GM12878 (cell line): ENCODE data around the gene SPATA32. TPM values are rescaled to one million over a fixed set of nuclear protein-coding genes. Genes with fewer than 3 reads are reported as not detected.
A peak's percentile ranks its signal among the peaks of the same experiment; 100 is the strongest.

Experiments used
- ATAC-seq: fragments of 200-7000 bp; cut with Tn5 transposase; 3 replicates; pipeline ENCODE4 v1.9.1; 2020; ENCODE audit warnings: mild to moderate bottlenecking, moderate library complexity
- BruUV-seq: library from RNA; stranded (reverse); fragments of 400-500 nt; replicated peaks from 2 replicates; lab custom pipeline; 2021; lab: Mats Ljungman, UMichigan
- CTCF ChIA-PET: fragments of 300-600 bp; sonication (Branson Sonifier 250); formaldehyde crosslinking; extraction: SDS; loops from one replicate; lab custom pipeline; 2021; ENCODE audit warnings: inconsistent platforms; lab: Yijun Ruan, JAX
- POLR2A ChIA-PET: fragments of 350-600 bp; formaldehyde crosslinking; extraction: SDS; loops from one replicate; lab custom pipeline; 2021; ENCODE audit warnings: inconsistent platforms; lab: Charles Lee
- RAD21 ChIA-PET: fragments of 300-600 bp; sonication (Branson Sonifier 250); formaldehyde crosslinking; loops from one replicate; lab custom pipeline; 2023; ENCODE audit warnings: antibody characterized with exemption; ENCODE audit not compliant: unreplicated experiment; lab: Charles Lee
- SMC1A ChIA-PET: fragments of 300-600 bp; sonication (Branson Sonifier 250); formaldehyde crosslinking; loops from one replicate; lab custom pipeline; 2023; ENCODE audit not compliant: unreplicated experiment, uncharacterized antibody; lab: Charles Lee
- DNase-seq: peaks from one replicate; pipeline ENCODE4 v3.0.0-alpha.2; 2011; ENCODE audit warnings: low read depth, low spot score
- FAIRE-seq: peaks from 3 replicates; lab custom pipeline; 2011; peaks lifted over from hg19 to GRCh38; lab: Jason Lieb, UNC
- H2AFZ ChIP-seq: 2 replicates; pipeline ENCODE4 v1.6.0; 2011; ENCODE audit warnings: low read depth, low read length, control low read depth; ENCODE audit not compliant: control insufficient read depth
- H3K27ac ChIP-seq: 2 replicates; pipeline ENCODE4 v1.5.1; 2011; ENCODE audit warnings: control low read depth; ENCODE audit not compliant: control insufficient read depth, insufficient read depth
- H3K27me3 ChIP-seq, 2 experiments: replicated peaks in 1 of 2; 2 replicates each; pipeline versions ENCODE4 v1.6.0 to v1.6.1; 2011; ENCODE audit warnings: low read length in 1 of 2; ENCODE audit not compliant: control insufficient read depth in 2 of 2, insufficient read depth in 2 of 2
- H3K36me3 ChIP-seq, 2 experiments: 2 replicates each; pipeline ENCODE4 v1.5.1; 2011; ENCODE audit warnings: low read length in 1 of 2; ENCODE audit not compliant: control insufficient read depth in 2 of 2, insufficient read depth in 2 of 2
- H3K4me1 ChIP-seq: 2 replicates; pipeline ENCODE4 v1.6.1; 2011; ENCODE audit warnings: mild to moderate bottlenecking, low read length, moderate library complexity, mixed read lengths; ENCODE audit not compliant: control insufficient read depth, insufficient read depth
- H3K4me2 ChIP-seq: 2 replicates; pipeline ENCODE4 v1.6.0; 2011; ENCODE audit warnings: control low read depth; ENCODE audit not compliant: control insufficient read depth, insufficient read depth
- H3K4me3 ChIP-seq: fragments of 200-600 bp; sonication (generic); 2 replicates; pipeline ENCODE4 v1.5.1; 2016
- H3K79me2 ChIP-seq: 2 replicates; pipeline ENCODE4 v1.6.0; 2011; ENCODE audit warnings: low read length; ENCODE audit not compliant: control insufficient read depth, insufficient read depth
- H3K9ac ChIP-seq: 2 replicates; pipeline ENCODE4 v1.8.0; 2011; ENCODE audit warnings: low read length, control low read depth, mixed read lengths; ENCODE audit not compliant: control insufficient read depth, insufficient read depth
- H3K9me3 ChIP-seq: replicated peaks from 3 replicates; pipeline ENCODE4 v1.5.1; 2011; ENCODE audit warnings: mild to moderate bottlenecking, low read length; ENCODE audit not compliant: control insufficient read depth, insufficient read depth
- H4K20me1 ChIP-seq: 2 replicates; pipeline ENCODE4 v1.6.0; 2011; ENCODE audit not compliant: control insufficient read depth, insufficient read depth
- EP300 ChIP-seq, 2 experiments: fragments of 150-350 bp in 1 of 2; IDR thresholded peaks; 2 replicates each; pipeline ENCODE4 v1.6.1; 2011 to 2012; ENCODE audit warnings: low read depth in 2 of 2, low read length in 2 of 2, borderline replicate concordance in 1 of 2, improper control_type of control experiment in 1 of 2, inconsistent platforms in 1 of 2; ENCODE audit not compliant: control insufficient read depth in 1 of 2
- GABPA ChIP-seq: IDR thresholded peaks from 2 replicates; pipeline ENCODE4 v1.6.1; 2014; ENCODE audit warnings: antibody characterized with exemption, low read depth, mild to moderate bottlenecking, inconsistent platforms
- MTA2 ChIP-seq: fragments of 450-650 bp; IDR thresholded peaks from 2 replicates; pipeline ENCODE4 v1.6.1; 2016; ENCODE audit warnings: low read depth, mild to moderate bottlenecking, moderate library complexity
- MTA3 ChIP-seq: IDR thresholded peaks from 2 replicates; pipeline ENCODE4 v1.6.1; 2012; ENCODE audit warnings: low read length, inconsistent platforms, borderline replicate concordance
- POLR2A ChIP-seq: IDR thresholded peaks from 2 replicates; pipeline ENCODE4 v1.6.1; 2011; ENCODE audit warnings: low read depth, mild to moderate bottlenecking, low read length
- POLR2AphosphoS2 ChIP-seq: IDR thresholded peaks from 2 replicates; pipeline ENCODE4 v1.6.1; 2011; ENCODE audit warnings: low read depth, mild to moderate bottlenecking, low read length, improper control_type of control experiment, moderate library complexity
- SUZ12 ChIP-seq: fragments of 200-600 bp; sonication (generic); IDR thresholded peaks from one replicate; pipeline ENCODE4 v1.6.1; 2018; ENCODE audit warnings: antibody characterized with exemption, mild to moderate bottlenecking; ENCODE audit not compliant: unreplicated experiment
- ZZZ3 ChIP-seq: IDR thresholded peaks from 2 replicates; pipeline ENCODE4 v1.6.1; 2011; ENCODE audit warnings: low read depth; ENCODE audit not compliant: control insufficient read depth, insufficient read length
- WGBS: methylation state at CpG from one replicate; pipeline ENCODE4 v1.1.6; 2016; ENCODE audit warnings: low lambda C conversion rate; ENCODE audit not compliant: insufficient replicate concordance, insufficient coverage; ENCODE audit errors: missing lambda C conversion rate; 5-methylcytosine and 5-hydroxymethylcytosine counted together
- in situ Hi-C: fragments of 300-500 bp; cut with MboI; formaldehyde crosslinking; loops from 9 replicates; pipeline ENCODE4 v1.14.3; 2018; ENCODE audit warnings: mixed read lengths
- intact Hi-C: fragments of 100-400 bp; cut with micrococcal nuclease; formaldehyde crosslinking; loops from one replicate; pipeline ENCODE4 v1.14.2; 2022; ENCODE audit not compliant: unreplicated experiment
- polyA plus RNA-seq, 11 experiments: library from polyadenylated mRNA; depleted of rRNA in 4 of 11; unstranded in 6 of 11; stranded (reverse) in 5 of 11; fragments of >200 nt; fragmentation: Nextera tagmentation in 4 of 11; fragmentation: Illumina TruSeq in 1 of 11; extraction: Ambion mirVana in 4 of 11; extraction: Trizol in 1 of 11; gene quantifications; 1 replicate in 1 of 11; 2 replicates in 10 of 11; pipeline versions ENCODE4 v1.2.1 to v1.2.3, GENCODE V29; 2011 to 2016; ENCODE audit warnings: inconsistent platforms in 2 of 11, missing spikeins in 2 of 11, low read depth in 1 of 11
- total RNA-seq, 4 experiments: library from RNA; depleted of rRNA in 3 of 4; stranded (reverse); fragments of >200 nt in 3 of 4; fragmentation: Illumina TruSeq in 1 of 4; extraction: Trizol in 1 of 4; gene quantifications; 2 replicates each; pipeline versions ENCODE4 v1.2.1 to v1.2.3, GENCODE V29; 2013 to 2021
- TF ChIP-seq, protein P1 (sequence below): fragments of 450-650 bp; IDR thresholded peaks from 2 replicates; pipeline ENCODE4 v1.6.1; 2017; ENCODE audit warnings: mild to moderate bottlenecking, low read depth, inconsistent platforms; ENCODE audit not compliant: poor library complexity, severe bottlenecking

Gene SPATA32
- total and polyA plus RNA-seq, 10 of the 15 experiments (the other 5 are each of a cell fraction or from before 2014, with no cell fraction given), result 0.03 to 0.35 (median 0.11) TPM; not detected in 3

DNA sequence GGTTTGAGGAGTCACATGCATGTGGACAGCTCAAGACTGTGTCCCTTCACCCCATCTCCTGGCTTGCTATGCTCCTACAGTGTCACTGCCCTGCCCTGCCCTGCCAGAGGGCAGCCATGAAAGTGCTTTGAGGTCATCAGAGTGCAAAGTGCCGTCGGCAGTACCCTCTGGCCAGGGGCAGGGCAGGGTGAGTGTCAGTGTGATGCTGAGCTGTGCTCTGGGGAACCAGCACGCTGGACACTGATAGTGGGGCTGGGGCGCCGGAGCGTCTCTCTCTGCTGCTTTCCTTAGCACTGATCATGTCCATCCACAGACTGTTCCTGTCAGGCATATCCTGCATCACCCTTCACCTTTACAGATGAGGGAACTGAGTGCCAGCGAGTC lies 1.6 kb upstream of the SPATA32 start:
- DNase-seq (no peak), FAIRE-seq (no peak), ATAC-seq (no peak)
- H3K27ac ChIP-seq, result no peak overlapping the region
- no peaks in the 10 kb centered on the region for H3K9me3 ChIP-seq
- H3K4me3 ChIP-seq, result no peak overlapping the region
- no peak overlapping the region for H3K9ac ChIP-seq
- intact Hi-C loops, result no loop called here
- H3K79me2 ChIP-seq, result no peaks in the 10 kb centered on the region
- ChIA-PET POLR2A (interaction anchor here (1.3 kb wide), 1 partner anchor 15 kb away, joined by 3 read pairs; no protein-coding TSS in a partner anchor), RAD21 (interaction anchor here (1.2 kb wide), 1 partner anchor 15 kb away, joined by 3 read pairs; no protein-coding TSS in a partner anchor), SMC1A (interaction anchor here (1.5 kb wide), 1 partner anchor 15 kb away, joined by 3 read pairs; no protein-coding TSS in a partner anchor), CTCF (interaction anchor here (1.2 to 1.6 kb wide), 3 partner anchors 8 to 128 kb away, joined by 3 to 6 read pairs (median 4); partner anchors contain the start of gene ACBD4)
- H2AFZ ChIP-seq, result no peak overlapping the region
- H3K36me3 ChIP-seq, result peaks cover 22 to 32% of the 10 kb centered on the region in 2 experiments
- TF ChIP-seq ZZZ3 (no peak), SUZ12 (no peak), POLR2AphosphoS2 (0 out of 2 replicates have a peak, but pooled peaks have one; percentile 29), EP300 (IDR thresholded peaks at IDR 0.05; ENCODE audit: borderline replicate concordance in 1 of 2, control insufficient read depth in 1 of 2, low read depth in 2 of 2, low read length in 2 of 2) (no peak), POLR2A (peak; percentile 60), MTA3 (no peak), GABPA (no peak), MTA2 (no peak)
- TF ChIP-seq, protein P1, sequence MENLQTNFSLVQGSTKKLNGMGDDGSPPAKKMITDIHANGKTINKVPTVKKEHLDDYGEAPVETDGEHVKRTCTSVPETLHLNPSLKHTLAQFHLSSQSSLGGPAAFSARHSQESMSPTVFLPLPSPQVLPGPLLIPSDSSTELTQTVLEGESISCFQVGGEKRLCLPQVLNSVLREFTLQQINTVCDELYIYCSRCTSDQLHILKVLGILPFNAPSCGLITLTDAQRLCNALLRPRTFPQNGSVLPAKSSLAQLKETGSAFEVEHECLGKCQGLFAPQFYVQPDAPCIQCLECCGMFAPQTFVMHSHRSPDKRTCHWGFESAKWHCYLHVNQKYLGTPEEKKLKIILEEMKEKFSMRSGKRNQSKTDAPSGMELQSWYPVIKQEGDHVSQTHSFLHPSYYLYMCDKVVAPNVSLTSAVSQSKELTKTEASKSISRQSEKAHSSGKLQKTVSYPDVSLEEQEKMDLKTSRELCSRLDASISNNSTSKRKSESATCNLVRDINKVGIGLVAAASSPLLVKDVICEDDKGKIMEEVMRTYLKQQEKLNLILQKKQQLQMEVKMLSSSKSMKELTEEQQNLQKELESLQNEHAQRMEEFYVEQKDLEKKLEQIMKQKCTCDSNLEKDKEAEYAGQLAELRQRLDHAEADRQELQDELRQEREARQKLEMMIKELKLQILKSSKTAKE, result no peak
- H3K4me1 ChIP-seq, result peaks cover 17% of the 10 kb centered on the region
- in situ Hi-C loops, result loop anchor here (25.0 kb wide), 1 partner anchor 349 kb away; no protein-coding TSS in a partner anchor
- H4K20me1 ChIP-seq, result 0 out of 2 replicates have a peak, but pooled peaks cover 2% of the 10 kb centered on the region
- no peak overlapping the region for H3K4me2 ChIP-seq
- H3K27me3 ChIP-seq, result no peaks in the 10 kb centered on the region
- whole genome bisulfite sequencing, result 96% methylated on average over 7 of the region's 7 CpGs
- BruUV-seq, result no TSS peak
